Measurements from ENCODE around the gene LRFN4. TPM values are rescaled to one million over a fixed set of nuclear protein-coding genes. Genes with fewer than 3 reads are reported as not detected.

The LRFN4 gene
- total RNA-seq, 4 donors from 2014 or later: 5.5 to 14.1 (median 10.3) TPM

GRCh38 chr11:66857927-66858185 is 992 bp downstream of the LRFN4 start:
- WGBS, 2 donors: 97 to 100% methylated on average over 1 to 19 of the region's 19 CpGs
- DNase-seq (ENCODE audit: low spot score in 2 of 2): no peak
- no peak overlapping the region for H3K4me3 ChIP-seq (ENCODE audit: low read depth, poor library complexity, severe bottlenecking)
- TF ChIP-seq CTCF (IDR thresholded peaks at IDR 0.05) (no peak), POLR2A (IDR thresholded peaks at IDR 0.05) (no peak)
- intact Hi-C loops (cut with DNase I; ENCODE audit: low total_unique reads): no loop called here

GRCh38 chr11:66858186-66858938 is 1.5 kb downstream of the LRFN4 start:
- intact Hi-C loops (cut with DNase I; ENCODE audit: low total_unique reads): no loop called here
- no peak overlapping the region for H3K4me3 ChIP-seq (ENCODE audit: low read depth, poor library complexity, severe bottlenecking)
- 91 to 94% methylated on average over 54 to 60 of the region's 62 CpGs for WGBS, 2 donors
- no peak for DNase-seq (ENCODE audit: low spot score in 2 of 2)
- no peak for TF ChIP-seq CTCF (IDR thresholded peaks at IDR 0.05)
- TF ChIP-seq POLR2A (IDR thresholded peaks at IDR 0.05): no peak

- no peak for TF ChIP-seq POLR2A (IDR thresholded peaks at IDR 0.05)
- no peak for TF ChIP-seq CTCF (IDR thresholded peaks at IDR 0.05)
- no peak overlapping the region for H3K4me3 ChIP-seq (ENCODE audit: low read depth, poor library complexity, severe bottlenecking)
- whole genome bisulfite sequencing, 2 donors: 87% methylated on average over 21 to 29 of the region's 29 CpGs
- no peak for DNase-seq (ENCODE audit: low spot score in 2 of 2)
- intact Hi-C loops (cut with DNase I; ENCODE audit: low total_unique reads): no loop called here
These were observed 2.2 kb downstream of the LRFN4 start for GRCh38 chr11:66858939-66859685.

GRCh38 chr11:66859686-66860448 is 3.0 kb downstream of the LRFN4 start:
- no peak for DNase-seq (ENCODE audit: low spot score in 2 of 2)
- intact Hi-C loops (cut with DNase I; ENCODE audit: low total_unique reads): no loop called here
- 81 to 85% methylated on average over 32 to 35 of the region's 41 CpGs for WGBS, 2 donors
- TF ChIP-seq POLR2A (IDR thresholded peaks at IDR 0.05) (no peak), CTCF (IDR thresholded peaks at IDR 0.05) (no peak)
- no peak overlapping the region for H3K4me3 ChIP-seq (ENCODE audit: low read depth, poor library complexity, severe bottlenecking)

GRCh38 chr11:66860449-66860831 is 3.6 kb downstream of the LRFN4 start:
- TF ChIP-seq POLR2A (IDR thresholded peaks at IDR 0.05) (no peak), CTCF (IDR thresholded peaks at IDR 0.05) (no peak)
- no peak overlapping the region for H3K4me3 ChIP-seq (ENCODE audit: low read depth, poor library complexity, severe bottlenecking)
- intact Hi-C loops (cut with DNase I; ENCODE audit: low total_unique reads): no loop called here
- 81 to 84% methylated on average over 10 to 18 of the region's 18 CpGs for WGBS, 2 donors
- DNase-seq (ENCODE audit: low spot score in 2 of 2): no peak

Measured in lower leg skin (tissue), 4 donors.